GM21825 (cell line): Measurements from ENCODE around the gene SLX1A.
"Not testable (repeated sequence)": the region's sequence is repeated elsewhere in the genome, so short reads cannot be mapped to it uniquely, and the experiment has no call there.

Source experiments
- ATAC-seq: cut with Tn5 transposase; IDR thresholded peaks from one replicate; pipeline ENCODE4 v1.9.1; 2021; ENCODE audit warnings: mild to moderate bottlenecking, moderate library complexity; ENCODE audit not compliant: unreplicated experiment

The SLX1A gene

DNA sequence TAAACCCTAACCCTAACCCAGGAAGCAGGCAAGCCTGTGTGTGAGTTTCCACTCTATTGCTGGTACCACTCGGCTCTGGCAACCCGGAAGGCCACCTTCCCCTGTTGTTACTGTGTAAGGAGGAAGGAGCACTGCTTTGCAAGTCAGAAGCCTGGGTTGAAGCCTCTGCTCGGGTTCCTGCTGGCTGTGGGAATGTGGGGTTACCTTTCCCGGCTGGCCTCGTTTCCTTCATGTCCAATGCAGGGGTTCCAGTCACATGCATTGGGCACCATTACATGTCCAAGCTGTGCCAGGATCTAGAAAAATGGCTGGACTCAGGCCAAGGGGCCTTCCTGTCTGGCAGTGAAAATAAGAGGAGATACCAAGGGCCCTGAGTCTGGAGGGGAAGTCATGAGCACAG, 23.4 kb downstream of the SLX1A start:
- ATAC-seq = not testable (repeated sequence)
